H7 (cell line): ENCODE measurements around the gene THSD7A. TPM values are rescaled to one million over a fixed set of nuclear protein-coding genes. Genes with fewer than 3 reads are reported as not detected.

Source experiments
- DNase-seq: peaks from one replicate; pipeline ENCODE4 v3.0.0; 2012
- H3K27me3 ChIP-seq: 2 replicates; pipeline ENCODE4 v1.6.0; 2011; ENCODE audit warnings: mild to moderate bottlenecking, low read length; ENCODE audit not compliant: control insufficient read depth, insufficient read depth
- H3K36me3 ChIP-seq: replicated peaks from 2 replicates; pipeline ENCODE4 v1.5.1; 2011; ENCODE audit warnings: low read length; ENCODE audit not compliant: control insufficient read depth, insufficient read depth
- H3K4me3 ChIP-seq: 2 replicates; pipeline ENCODE4 v1.5.1; 2011; ENCODE audit warnings: low read depth, mild to moderate bottlenecking, control low read depth, low read length, moderate library complexity; ENCODE audit not compliant: insufficient read depth
- total RNA-seq: library from RNA; depleted of rRNA; stranded (reverse); fragments of >200 nt; shearing (Covaris generic); gene quantifications from 2 replicates; pipeline ENCODE4 v1.2.3, GENCODE V29; 2014

THSD7A gene
- total RNA-seq, 1 experiment from 2014 or later: 0.69 TPM

DNA sequence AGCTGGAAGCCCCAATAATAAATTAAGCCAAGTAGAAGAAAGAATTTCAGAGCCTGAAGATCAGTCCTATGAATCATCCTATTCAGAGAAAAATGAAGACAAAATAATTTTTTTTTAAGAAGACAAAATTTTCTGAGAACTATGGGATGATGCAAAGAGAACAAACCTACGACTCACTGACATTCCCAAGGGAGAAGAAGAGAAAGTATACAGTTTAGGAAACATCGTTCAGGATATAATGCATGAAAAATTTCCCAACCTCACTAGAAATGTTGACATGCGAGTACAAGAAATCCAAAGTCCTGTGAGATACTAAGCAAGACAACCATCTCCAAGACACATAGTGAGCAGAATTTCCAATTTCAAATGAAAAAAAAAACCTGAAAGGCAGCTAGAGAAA, 150.5 kb downstream of the THSD7A start:
- no peaks in the 10 kb centered on the region for H3K27me3 ChIP-seq
- DNase-seq: no peak
- H3K36me3 ChIP-seq: no peaks in the 10 kb centered on the region
- no peak overlapping the region for H3K4me3 ChIP-seq

DNA sequence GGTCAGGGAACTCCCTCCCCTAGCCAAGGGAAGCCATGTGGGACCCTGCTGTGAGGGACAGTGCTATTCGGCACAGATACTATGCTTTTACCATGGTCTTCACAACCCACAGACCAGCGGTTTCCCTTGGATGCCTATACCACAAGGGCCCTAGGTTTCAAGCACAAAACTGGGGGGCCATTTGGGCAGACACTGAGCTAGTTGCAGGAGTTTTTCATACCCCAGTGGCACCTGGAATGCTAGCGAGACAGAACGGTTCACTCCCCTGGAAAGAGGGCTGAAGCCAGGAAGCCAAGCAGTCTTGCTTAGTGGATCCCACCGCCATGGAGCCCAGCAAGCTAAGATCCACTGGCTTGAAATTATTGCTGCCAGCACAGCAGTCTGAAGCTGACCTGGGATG, 156.8 kb downstream of the THSD7A start:
- H3K27me3 ChIP-seq: no peaks in the 10 kb centered on the region
- no peak overlapping the region for H3K4me3 ChIP-seq
- no peak for DNase-seq
- H3K36me3 ChIP-seq: no peaks in the 10 kb centered on the region

DNA sequence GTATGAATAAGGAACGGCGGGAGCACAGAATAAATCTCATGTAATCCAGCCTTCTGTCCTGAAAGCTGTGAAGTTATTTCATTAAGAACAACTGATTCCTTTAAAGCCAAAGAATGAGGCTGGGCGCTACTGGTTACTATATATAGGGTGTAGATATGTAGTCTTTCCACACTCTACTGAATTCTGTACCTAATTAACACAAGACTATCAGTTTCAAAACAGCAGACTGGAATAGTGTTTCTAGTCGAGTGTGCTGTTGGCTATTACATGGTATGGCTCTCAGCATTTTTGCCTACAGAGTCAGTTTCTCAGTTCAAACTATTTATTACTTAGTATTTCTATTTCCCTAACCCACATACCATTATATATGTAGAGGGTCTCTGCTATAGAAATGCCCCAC, 163.3 kb downstream of the THSD7A start:
- H3K4me3 ChIP-seq: no peak overlapping the region
- no peaks in the 10 kb centered on the region for H3K27me3 ChIP-seq
- no peak for DNase-seq
- no peaks in the 10 kb centered on the region for H3K36me3 ChIP-seq

DNA sequence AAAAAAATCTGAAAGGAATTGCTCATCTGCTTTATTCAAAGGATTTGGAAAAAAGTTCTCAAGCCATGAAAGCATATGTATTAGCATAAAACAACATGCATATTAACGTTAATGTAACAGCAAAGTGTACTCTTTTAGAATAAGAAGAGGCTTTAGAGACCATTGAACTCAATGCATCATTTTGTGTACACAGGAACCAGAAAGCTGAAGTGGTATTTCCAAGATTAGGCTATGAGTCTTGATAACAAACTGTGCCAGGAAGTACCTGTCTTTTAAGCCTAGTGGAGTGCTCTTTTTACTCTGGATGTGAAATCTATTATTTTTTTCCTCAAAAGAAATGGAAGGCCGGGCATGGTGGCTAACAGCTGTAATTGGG, 164.2 kb downstream of the THSD7A start:
- Histone ChIP-seq H3K36me3 (no peaks in the 10 kb centered on the region), H3K4me3 (no peak overlapping the region), H3K27me3 (no peaks in the 10 kb centered on the region)
- DNase-seq: no peak

DNA sequence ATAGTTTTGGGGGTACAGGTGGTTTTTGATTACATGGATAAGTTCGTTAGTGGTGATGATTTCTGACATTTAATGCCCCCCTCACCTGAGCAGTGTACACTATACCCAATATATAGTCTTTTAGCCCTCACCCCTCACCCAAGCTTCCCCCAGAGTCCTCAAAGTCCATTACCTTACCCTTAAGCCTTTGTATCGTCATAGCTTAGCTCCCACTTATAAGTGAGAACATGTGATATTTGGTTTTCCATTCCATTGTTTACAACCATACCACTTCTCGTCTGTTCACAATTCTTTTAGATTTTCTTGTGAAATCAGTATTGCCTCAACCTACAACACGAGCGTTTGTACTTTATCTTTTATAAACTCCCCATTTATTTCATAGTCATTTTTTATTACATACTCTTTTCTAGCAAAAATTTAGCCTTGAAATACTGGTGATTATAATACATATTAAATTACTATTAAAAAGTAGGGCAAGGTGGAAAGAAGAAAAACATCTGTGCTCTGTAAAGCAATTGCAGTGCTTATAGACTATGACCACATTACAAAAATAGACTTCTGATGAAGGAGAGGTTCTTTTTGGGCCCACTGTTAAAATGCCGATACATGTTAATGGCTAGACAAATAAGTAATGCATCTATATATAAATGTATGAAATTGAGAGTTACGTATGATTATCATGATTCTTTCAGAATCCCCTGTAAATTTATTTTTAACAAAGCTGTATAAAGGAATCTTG, 164.8 kb downstream of the THSD7A start:
- DNase-seq: no peak
- no peak overlapping the region for H3K4me3 ChIP-seq
- H3K27me3 ChIP-seq: no peaks in the 10 kb centered on the region
- no peaks in the 10 kb centered on the region for H3K36me3 ChIP-seq

DNA sequence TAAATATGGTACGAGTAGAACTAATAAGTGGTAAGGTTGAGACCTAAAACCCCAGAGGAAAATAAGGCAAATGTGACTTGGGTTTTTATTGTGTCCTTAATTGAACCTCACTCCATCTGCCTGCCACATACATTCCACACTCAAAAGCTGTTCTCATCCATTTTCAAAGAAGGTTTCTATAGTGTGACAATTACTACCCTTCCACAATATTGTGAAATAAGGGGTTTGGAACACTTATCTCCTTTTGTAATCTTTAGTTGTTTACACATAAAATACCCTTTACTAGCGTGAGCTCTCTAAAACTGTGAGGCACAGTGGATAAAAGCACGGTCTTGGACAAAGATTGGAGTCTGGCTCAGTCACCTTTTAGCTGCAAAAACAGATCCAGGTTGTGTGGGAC, 166.6 kb downstream of the THSD7A start:
- H3K27me3 ChIP-seq: no peaks in the 10 kb centered on the region
- no peak for DNase-seq
- H3K4me3 ChIP-seq: no peak overlapping the region
- H3K36me3 ChIP-seq: no peaks in the 10 kb centered on the region

DNA sequence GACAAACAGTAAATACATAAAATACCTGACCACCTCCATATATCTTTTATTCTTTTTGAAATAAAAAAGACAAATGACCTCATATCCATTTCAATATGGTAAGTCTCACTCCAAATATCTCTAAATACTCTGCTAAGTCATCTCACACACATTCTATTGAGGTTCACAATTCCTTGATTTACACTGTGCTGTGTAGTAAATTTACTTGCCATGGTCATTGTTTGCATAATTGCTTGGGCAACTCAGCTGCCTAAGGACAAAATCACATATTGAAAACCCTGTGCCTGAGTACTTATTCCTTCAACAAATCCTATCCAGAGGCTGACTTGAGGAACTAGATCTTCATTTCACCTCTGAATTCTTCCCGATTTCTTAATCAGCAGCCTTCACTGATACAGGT, 176.4 kb downstream of the THSD7A start:
- no peak for DNase-seq
- Histone ChIP-seq H3K4me3 (no peak overlapping the region), H3K36me3 (no peaks in the 10 kb centered on the region), H3K27me3 (no peaks in the 10 kb centered on the region)

DNA sequence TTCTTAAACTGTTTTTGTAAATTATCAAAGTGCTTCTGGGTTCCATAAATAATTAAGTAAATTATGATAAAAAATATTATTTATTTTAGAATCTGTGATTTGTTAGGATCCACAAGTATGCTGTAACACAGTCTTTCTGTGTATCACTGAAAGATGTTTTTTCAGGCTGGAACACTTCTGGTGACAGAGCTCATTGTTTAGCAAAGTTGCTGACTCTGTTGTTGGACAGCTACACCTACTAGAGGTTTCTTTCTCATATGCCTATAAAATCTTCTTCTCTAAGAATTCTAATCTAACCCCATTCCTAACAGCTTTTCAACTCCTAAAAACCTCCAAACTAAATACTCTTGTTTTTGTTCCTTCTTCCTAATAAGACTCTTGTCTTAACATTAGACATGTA, 176.8 kb downstream of the THSD7A start:
- no peak overlapping the region for H3K4me3 ChIP-seq
- no peaks in the 10 kb centered on the region for H3K27me3 ChIP-seq
- DNase-seq: no peak
- H3K36me3 ChIP-seq: no peaks in the 10 kb centered on the region

DNA sequence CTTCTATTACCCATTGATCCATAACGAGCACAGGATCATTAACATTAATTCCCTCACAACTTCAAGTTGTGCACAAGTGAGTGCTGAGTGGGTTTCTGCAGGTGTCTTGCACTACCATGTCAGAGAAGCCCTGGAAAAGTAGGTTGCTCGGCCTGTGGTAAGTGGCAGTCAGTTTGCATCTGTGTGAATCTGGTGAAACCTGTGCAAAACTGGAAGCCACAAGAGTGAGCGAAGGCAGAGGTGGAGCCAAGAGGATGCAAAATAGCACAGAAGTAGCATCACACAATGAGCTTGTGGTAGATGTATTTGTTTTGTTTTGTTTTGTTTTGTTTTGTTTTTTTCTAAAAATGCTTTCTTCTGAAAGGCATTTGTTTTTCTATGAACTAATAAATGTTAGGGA, 181.5 kb downstream of the THSD7A start:
- DNase-seq: no peak
- no peaks in the 10 kb centered on the region for H3K27me3 ChIP-seq
- H3K36me3 ChIP-seq: no peaks in the 10 kb centered on the region
- H3K4me3 ChIP-seq: no peak overlapping the region

DNA sequence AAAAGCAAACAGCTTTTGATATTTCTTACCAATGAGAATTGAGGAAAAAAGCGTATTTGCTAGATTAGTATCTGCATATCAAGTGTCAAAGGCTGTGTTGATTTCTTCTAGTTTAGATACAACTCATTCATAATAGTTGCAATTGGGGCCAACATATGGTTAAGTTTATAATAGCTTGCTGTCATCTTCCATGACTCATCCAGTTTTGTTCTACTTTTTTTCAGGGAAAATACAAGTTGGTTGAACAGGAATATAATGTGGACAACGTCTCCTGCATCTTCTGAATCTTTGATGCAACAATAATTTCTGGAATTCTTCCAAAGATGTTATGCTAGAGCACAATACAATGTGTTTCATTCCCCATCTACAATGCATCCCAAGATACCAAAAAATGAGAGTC, 182.0 kb downstream of the THSD7A start:
- Histone ChIP-seq H3K4me3 (no peak overlapping the region), H3K36me3 (no peaks in the 10 kb centered on the region), H3K27me3 (no peaks in the 10 kb centered on the region)
- no peak for DNase-seq

DNA sequence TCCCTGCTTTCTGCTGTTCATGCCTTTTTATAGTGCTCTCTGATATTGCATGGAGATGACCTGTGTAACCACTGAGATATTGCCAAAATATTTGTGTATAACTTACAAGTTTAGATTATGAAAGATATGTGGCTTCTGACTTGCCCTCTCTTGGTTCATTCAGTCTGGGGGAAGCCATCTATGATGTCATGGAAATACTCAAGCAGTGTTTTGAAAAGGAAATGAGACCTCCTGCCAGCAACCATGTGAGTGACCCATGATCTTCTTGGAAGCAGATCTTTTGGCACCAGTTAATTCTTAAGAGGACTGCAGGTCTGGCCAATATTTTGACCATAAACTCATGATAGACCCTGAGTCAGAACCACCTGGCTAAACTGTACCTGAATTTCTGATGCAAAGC, 183.0 kb downstream of the THSD7A start:
- Histone ChIP-seq H3K4me3 (no peak overlapping the region), H3K27me3 (no peaks in the 10 kb centered on the region)
- DNase-seq: no peak

DNA sequence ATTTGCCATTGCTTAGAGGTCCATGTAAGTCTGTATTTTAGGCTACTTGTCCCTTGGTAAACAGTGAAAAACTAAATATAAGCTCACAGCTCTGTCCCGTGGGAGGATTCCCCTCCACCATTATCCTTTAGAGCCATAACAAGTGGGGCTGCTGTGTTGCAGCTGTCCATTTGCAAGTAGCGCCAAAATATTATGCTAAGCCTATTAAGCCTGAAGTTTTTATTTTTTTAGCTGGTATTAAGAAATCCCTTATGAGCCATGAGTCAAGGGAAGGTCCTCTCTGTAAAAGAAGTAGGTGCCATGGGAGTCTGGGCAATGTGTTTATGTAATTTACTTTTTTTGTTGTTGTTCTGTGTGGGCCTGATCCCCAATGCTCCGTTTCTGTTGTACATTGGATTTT, 183.9 kb downstream of the THSD7A start:
- H3K27me3 ChIP-seq: no peaks in the 10 kb centered on the region
- DNase-seq: no peak
- no peaks in the 10 kb centered on the region for H3K36me3 ChIP-seq
- H3K4me3 ChIP-seq: no peak overlapping the region

More for the DNA sequence above, 183.0 kb downstream of the THSD7A start:
- no peaks in the 10 kb centered on the region for H3K36me3 ChIP-seq

DNA sequence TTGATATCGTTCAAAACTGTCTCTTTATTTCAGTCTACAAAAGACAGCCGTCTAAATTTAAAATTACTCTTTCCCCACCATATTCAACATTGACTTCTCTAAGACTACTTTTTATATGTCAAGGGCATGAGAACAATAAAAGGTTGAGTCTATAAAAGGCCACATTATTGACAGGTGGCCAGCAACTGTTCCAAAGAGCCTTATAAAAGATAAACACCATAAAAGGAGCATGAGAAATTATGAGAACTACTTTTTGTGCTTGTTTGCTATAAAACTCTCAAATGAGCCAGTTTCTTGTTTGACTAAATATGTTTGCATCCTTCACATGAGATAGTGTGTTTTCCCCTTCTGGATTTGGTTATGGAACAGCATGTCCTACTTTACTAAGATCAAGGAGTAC, 189.2 kb downstream of the THSD7A start:
- no peak for DNase-seq
- Histone ChIP-seq H3K36me3 (no peaks in the 10 kb centered on the region), H3K4me3 (no peak overlapping the region), H3K27me3 (no peaks in the 10 kb centered on the region)

DNA sequence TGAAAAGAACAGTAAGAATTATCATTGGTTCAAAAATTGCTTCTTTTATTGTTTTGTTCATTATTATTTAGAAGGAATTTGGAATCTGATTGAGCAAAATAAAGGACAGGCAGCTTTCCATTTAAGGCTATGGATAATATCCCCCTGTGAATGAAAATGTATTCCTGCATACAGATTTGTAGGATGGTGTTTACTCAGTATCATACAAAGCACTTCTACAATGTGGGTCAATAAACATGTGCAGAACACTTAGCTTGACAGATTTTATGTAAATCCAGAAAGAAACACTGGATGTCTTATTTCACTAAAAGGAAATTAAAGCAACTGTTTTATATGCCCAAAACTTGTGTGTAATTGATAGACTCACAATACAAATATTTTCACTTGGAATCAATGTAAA, 189.7 kb downstream of the THSD7A start:
- H3K36me3 ChIP-seq: no peaks in the 10 kb centered on the region
- DNase-seq: no peak

DNA sequence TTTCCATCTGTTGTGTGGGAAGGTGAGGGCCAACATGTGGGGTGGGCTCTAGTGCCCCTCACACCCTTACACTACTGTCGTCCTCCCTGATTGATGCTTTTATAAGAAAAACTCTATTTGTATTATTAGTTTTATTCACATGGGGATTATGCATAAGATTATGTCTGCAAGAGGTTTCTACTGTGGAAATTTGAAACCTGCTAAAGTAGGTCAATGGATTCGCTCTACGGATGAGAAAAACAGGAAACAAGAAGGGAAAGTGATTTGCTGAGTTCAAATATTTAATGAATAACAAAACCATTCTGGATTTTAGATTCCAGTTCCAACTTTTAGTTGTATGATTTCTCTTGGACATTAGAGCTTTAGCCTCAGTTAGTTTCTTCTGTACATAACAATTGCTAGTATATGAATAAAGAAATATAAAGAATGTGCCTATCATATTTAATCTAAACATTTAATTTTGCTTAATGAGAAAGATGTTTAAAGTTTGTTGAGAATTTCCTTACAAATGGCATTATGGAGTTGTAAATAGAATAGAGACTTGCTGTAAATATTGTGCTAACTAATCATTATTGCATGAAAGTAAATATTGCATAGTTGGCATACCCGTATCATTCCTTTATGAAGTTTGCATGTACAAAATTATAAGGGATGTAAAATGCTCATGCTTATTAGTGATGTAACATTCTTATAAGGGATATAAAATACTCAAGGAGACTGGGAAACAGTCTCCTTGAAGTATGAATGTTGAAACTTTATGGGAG, 193.8 kb downstream of the THSD7A start:
- Histone ChIP-seq H3K27me3 (no peaks in the 10 kb centered on the region), H3K36me3 (no peaks in the 10 kb centered on the region), H3K4me3 (no peak overlapping the region)
- no peak for DNase-seq

More for the DNA sequence above, 189.7 kb downstream of the THSD7A start:
- Histone ChIP-seq H3K4me3 (no peak overlapping the region), H3K27me3 (no peaks in the 10 kb centered on the region)
